Mucosa of stomach (tissue), 1 donor: ENCODE results near the gene SLC26A1.

Experiments
- H3K27me3 ChIP-seq: one replicate; pipeline ENCODE4 v1.7.0; 2013; ENCODE audit warnings: mild to moderate bottlenecking, low read length; ENCODE audit not compliant: control insufficient read depth, insufficient read depth
- H3K36me3 ChIP-seq: one replicate; pipeline ENCODE4 v1.7.0; 2013; ENCODE audit warnings: low read length; ENCODE audit not compliant: control insufficient read depth, insufficient read depth
- H3K4me1 ChIP-seq: one replicate; pipeline ENCODE4 v1.7.0; 2013; ENCODE audit warnings: mild to moderate bottlenecking, low read length; ENCODE audit not compliant: control insufficient read depth, insufficient read depth
- H3K4me3 ChIP-seq: one replicate; pipeline ENCODE4 v1.7.0; 2013; ENCODE audit warnings: low read length
- H3K9ac ChIP-seq: one replicate; pipeline ENCODE4 v1.7.0; 2013; ENCODE audit warnings: mild to moderate bottlenecking, low read length, moderate library complexity
- H3K9me3 ChIP-seq: one replicate; pipeline ENCODE4 v1.7.0; 2013; ENCODE audit warnings: mild to moderate bottlenecking, low read length, moderate library complexity; ENCODE audit not compliant: control insufficient read depth
- donor health status: Pancreatic carcinoma.

Gene SLC26A1

DNA sequence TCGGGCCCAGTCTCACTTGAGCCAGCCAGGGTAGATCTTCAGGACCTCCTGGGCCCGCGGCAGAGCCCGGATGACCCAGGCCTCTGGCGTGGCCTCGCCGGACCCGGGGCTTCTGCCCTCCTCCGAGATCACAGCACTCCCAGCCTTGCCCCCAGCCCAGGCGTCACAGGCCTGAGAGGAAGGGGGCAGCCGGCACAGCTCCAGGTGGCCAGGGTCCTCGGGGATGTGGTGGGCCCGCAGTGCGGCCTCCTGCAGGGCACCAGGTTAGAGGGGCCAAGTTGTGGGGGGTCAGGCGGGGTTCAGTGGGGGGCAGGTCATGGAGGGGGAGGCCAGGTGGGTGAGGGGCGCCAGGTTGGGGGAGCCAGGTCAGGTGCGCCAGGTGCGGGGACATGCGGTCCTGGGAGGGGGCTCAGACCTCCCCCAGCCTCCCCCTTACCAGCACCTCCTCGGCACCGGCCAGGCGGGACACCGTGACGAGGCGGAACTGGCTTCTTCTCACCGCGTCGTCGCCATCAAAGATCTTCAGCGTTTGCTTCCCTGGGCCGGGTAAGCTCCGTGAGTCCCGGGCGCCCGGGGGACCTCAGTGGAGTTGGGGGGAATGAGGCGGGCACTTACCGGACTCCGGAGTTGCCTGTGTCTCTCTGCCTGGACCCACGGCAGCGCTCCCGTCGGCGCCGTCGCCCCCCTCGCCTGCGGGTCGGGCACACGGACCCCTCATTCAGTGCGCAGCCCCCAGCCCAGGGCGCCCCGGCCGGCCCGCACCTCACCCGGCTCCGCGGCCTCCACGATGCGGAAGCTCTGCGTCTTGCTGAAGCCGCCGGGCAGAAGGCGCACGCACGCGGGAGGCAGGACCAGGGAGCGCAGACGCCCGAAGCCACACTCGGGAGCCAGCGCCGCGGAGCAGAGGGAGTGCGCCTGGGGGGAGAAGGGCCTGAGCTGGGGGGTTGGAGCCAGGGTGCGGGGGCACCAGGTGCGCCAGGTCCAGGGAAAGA, 25.8 kb downstream of the SLC26A1 start:
- Histone ChIP-seq H3K4me3 (no peak overlapping the region), H3K4me1 (peaks cover 46% of the 10 kb centered on the region), H3K9ac (no peak overlapping the region), H3K9me3 (no peaks in the 10 kb centered on the region), H3K36me3 (no peaks in the 10 kb centered on the region), H3K27me3 (no peaks in the 10 kb centered on the region)

DNA sequence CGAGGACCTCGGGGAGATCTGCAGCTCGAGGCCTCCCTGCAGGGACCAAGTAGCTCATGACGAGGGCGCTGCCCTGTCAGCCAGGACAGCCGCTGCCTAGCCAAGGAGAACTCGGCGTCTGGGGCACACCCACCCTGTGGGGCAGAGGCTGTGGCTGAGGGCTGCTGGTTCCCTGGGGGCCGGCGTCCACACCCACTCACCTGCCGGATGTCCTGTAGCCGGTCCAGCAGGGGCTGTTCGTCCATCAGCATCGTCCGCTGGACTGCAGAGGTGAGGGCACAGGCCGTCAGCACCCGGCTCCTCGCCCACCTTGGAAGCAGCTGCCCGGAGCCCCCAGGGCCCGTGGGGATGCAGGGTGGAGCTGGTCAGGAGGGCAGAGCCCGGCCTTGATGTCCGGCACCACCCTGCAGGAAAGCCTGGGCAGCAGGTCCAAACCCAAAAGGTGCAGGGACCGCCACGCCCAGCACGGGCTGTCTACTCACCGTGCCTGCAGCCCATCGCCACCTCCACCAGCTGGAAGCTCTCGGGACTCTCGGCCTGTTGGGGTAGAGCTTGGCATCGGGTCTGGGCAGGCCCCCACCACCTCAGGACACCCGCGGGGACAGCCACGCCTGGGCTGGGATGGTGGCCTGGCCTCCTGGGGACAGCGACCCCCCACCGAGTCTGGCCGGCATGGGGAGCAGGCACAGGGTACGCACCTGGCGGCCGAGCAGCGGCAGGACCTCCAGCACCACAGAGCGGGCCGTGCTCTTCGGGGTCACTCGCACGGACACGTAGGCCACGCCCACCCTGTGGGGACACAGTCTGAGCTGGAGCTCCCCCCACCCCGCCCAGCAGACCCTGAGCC, 26.7 kb downstream of the SLC26A1 start:
- Histone ChIP-seq H3K27me3 (no peaks in the 10 kb centered on the region), H3K9me3 (no peaks in the 10 kb centered on the region), H3K4me3 (no peak overlapping the region), H3K36me3 (no peaks in the 10 kb centered on the region), H3K9ac (no peak overlapping the region), H3K4me1 (peaks cover 41% of the 10 kb centered on the region)

DNA sequence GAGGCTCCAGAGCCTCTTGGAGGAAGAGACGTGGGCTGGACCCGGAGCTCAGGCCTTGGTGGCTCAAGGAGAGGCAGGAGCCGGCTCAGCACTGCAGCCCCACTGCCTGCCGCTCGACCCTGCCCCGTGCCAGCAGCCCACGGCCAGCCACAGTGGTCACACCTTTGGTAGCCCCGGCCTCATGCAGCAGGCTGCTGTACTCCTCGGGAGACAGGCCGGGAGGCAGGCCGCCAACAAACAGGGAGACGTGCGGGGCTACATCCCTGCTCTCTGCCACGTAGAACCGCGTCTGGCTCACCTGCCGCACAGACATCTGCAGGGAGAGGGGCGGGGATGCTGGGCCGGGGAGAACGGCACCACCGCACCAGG, 27.5 kb downstream of the SLC26A1 start:
- Histone ChIP-seq H3K36me3 (no peaks in the 10 kb centered on the region), H3K4me3 (no peak overlapping the region), H3K9ac (no peak overlapping the region), H3K4me1 (peaks cover 34% of the 10 kb centered on the region), H3K27me3 (no peaks in the 10 kb centered on the region), H3K9me3 (no peaks in the 10 kb centered on the region)

DNA sequence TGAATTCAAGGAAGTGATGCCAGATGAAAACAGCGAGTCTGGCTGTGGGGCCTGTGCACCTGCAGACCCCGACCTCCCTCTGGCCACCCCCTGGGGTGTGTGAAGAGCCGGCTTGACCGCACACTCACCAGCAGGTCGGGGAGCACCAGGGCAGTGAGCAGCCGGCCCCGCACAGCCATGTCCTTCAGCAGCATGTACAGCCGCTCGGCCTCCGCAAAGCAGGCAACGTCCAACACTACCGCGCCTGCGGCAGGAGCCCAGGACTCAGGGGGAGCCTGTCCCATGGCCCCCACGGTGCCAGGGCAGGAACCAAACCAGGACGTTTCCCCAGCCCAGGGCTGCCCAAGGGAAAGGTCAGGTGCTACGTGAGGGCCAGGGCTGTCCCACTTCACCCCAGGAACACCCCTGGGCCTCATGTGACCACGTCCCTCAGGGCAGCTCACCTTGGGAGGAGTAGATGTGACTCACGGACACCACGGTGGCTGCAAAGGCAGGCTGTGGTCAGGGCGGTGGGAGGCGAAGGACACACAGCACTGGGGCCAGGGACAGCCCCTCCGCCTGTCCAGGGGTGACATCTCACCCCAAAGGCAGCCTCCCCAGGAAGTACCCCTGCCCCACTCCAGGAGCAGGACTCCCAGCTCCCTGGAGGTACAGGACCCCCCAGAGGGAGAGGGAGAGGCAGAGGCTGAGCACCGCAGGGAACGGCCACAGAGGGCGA, 28.0 kb downstream of the SLC26A1 start:
- H3K36me3 ChIP-seq: peaks cover 3% of the 10 kb centered on the region
- no peak overlapping the region for H3K9ac ChIP-seq
- H3K27me3 ChIP-seq: no peaks in the 10 kb centered on the region
- H3K9me3 ChIP-seq: no peaks in the 10 kb centered on the region
- no peak overlapping the region for H3K4me3 ChIP-seq
- peaks cover 28% of the 10 kb centered on the region for H3K4me1 ChIP-seq

DNA sequence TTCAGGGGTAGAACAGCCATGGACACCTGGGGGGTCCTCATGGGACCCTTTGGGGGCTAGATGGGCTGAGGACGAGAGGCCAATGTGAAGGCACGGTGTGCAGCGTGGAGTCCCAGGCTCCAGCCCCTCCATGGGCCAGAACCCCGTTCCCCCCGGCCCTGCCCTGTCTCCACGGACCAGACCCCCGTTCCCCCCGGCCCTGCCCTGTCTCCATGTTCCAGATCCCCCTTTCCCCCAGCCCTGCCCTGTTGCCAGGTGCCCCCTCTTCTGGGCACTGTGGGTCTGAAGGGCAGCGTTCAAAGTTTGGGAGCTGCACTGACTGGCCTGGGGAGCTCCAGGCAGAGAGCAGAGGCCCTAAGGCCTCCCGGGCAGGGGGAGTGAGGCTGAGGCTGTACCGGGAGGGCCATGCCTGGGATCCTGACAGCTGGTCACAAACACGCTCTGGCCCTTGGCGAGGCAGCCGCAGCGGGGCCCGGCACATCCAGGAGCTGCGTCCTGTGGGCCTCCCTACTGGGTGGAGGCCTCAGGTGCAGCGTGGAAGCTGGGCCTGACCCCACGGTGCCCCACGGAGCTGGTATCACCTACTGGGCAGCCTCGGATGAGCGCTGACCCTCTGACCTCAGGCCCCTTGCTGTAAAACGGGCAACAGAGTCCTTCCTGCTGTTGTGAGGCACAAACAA, 28.7 kb downstream of the SLC26A1 start:
- H3K36me3 ChIP-seq: peaks cover 10% of the 10 kb centered on the region
- H3K4me3 ChIP-seq: no peak overlapping the region
- H3K9ac ChIP-seq: no peak overlapping the region
- no peaks in the 10 kb centered on the region for H3K9me3 ChIP-seq
- H3K27me3 ChIP-seq: no peaks in the 10 kb centered on the region
- H3K4me1 ChIP-seq: peaks cover 25% of the 10 kb centered on the region

DNA sequence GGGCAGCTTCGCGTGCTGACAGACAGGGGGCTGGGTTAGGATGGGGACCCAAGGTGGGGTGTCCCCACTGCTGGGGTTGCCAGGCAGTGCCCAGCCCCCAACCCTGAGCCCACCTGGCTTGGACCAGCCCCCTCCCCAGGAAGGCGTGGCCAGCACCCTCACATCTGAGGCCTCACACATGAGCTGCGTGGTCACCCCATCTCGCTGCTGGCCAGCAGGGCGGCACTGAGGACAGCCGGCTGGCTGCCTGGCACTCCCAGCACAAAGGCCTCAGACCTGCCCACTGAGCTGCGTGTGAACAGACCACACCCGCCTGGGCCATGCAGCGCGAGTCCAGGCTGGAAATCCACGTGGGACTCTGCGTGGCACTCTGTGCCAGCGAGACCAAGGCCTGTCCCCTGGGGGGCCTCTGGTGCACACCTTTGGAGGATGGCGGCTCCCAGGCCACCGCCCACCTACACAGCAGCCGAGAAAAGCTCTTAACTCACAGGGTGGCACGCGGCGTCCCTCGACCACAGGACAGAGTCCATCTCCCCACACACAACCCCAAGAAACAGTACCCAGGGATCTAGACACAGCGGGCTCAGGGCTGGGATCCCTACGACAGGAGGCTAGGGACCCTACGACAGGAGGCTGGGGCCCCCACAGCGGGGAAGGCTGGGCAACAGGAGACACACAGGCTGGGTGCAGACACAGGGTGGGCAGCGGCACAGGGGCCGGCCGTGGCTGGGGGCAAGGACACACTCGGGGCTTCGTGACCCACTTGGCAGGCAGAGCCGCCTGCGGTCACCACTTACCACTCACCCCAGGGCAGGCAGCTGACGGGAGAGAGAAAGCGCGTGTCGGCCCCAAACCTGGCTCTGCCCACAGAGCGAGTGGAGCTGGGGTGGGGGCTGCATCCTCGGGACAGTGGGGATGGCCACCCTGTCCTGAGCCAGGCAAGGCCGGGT, 29.7 kb downstream of the SLC26A1 start:
- no peak overlapping the region for H3K9ac ChIP-seq
- peaks cover 16% of the 10 kb centered on the region for H3K4me1 ChIP-seq
- H3K9me3 ChIP-seq: no peaks in the 10 kb centered on the region
- H3K4me3 ChIP-seq: no peak overlapping the region
- peaks cover 12% of the 10 kb centered on the region for H3K36me3 ChIP-seq
- no peaks in the 10 kb centered on the region for H3K27me3 ChIP-seq

DNA sequence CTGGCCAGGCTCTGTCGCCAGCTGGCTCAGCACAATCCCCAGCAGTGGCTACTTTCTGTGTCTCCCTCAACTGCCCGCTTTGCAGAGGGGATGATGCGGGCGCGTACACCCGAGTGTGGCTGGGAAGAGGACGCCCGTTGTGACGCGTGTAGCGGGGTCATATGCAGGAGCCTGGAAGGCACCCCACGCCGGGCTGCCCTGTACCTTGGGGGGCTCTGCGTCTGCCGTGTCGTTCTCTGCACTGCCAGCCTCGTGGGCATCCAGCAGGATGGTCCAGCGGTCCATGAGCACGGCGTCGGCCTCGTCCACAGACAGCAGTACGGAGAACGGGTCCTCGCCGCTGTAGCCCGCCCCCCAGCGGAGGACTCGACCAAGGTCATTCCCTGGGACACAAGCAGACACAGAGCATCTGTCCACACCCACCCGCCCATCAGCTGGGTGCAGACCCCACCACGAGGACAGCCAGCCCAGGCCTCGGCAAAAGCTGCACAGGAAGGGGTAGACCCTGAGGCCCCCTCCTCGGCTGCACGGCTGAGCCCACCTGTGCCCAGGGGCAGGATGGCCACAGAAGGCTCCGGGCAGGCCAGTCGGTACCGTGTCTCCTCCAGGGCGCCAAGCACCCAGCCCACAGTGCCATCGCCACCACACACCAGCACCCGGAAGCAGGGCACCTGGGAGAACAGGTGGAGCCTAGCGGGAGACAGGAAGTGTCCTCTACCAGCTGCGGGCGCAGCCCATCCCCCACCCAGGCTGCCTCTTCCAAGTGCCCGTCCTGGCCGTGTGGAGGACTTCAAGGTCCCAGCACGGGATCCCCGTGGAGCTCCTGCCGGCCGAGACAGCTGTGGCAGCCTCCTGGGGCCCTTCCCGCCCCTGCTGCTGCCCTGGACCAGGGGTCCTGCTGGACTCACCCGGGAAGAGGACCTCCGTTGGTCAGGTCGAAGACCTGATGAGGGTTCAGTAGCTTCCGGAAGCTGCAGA, 30.7 kb downstream of the SLC26A1 start:
- Histone ChIP-seq H3K9me3 (no peaks in the 10 kb centered on the region), H3K4me1 (peaks cover 12% of the 10 kb centered on the region), H3K36me3 (peaks cover 12% of the 10 kb centered on the region), H3K27me3 (no peaks in the 10 kb centered on the region), H3K9ac (no peak overlapping the region), H3K4me3 (no peak overlapping the region)

DNA sequence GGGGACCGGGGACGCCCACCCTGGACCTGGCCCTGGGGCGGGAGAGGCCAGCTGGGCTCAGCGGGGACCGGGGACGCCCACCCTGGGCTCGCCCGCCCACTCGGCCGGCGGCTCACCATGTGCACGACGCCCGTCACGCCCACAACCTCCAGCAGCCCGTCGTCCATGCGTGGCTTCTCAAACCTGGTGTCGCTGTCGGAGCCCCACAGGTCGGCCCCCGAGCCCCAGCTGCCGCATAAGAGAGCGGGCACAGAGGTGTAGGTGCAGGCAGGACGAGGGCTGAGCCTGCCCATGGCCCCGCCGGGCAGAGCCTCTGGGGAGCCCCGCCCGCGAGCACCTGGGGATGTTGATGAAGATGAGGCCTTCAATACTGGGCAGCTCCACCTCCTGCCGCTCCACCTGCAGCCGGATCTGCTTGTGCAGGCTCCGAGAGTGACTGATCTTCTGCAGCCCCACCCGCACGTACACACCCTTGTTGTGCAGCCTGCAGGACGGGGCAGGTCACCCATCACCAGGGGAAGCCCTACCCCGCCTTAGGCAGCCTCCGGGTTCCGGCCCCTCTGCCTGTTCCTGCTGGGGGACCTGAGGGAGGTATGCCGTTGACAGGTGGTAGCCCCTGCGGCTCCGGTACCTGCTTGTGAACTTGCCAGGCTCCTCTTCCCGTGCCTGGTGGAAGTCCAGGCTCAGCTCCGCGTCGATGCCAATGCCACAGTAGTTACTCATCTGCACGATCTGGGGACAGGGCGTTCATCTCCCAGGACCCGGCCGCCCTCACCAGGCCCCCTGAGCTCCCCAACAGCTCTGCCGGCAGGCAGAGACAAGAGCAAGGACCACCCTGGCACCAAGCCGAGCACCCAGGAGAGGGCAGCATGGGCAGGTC, 31.6 kb downstream of the SLC26A1 start:
- peaks cover 12% of the 10 kb centered on the region for H3K36me3 ChIP-seq
- no peak overlapping the region for H3K9ac ChIP-seq
- H3K27me3 ChIP-seq: no peaks in the 10 kb centered on the region
- peaks cover 12% of the 10 kb centered on the region for H3K4me1 ChIP-seq
- no peaks in the 10 kb centered on the region for H3K9me3 ChIP-seq
- no peak overlapping the region for H3K4me3 ChIP-seq

DNA sequence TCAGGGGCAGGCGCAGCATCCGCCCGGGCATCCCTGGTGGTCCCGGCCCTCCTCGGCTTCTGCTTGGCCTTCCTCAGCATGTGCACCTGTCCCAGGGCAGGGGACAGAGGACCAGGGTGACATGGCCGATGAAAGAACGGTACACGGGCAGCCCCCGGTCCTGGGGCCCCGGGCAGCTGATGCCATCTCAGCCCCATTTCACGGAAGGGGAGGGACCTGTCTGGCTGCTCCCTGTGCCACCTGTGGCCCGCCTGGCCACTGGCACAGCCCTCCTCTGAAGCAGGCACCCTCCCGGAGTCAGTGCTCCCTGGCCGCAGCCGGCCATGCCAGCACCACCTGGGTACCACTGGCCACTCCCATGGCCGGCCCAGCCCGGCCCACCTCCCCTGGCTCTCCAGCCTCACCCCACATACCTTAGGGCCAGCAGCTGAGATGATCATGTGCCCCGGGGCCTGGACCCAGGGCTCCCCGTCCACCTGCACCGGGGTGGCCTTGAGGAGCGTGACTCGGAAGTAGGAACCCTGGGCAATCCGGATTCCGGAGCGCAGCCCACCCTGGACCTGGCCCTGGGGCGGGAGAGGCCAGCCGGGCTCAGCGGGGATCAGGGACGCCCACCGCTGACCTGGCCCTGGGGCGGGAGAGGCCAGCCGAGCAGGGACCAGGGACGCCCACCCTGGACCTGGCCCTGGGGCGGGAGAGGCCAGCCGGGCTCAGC, 32.4 kb downstream of the SLC26A1 start:
- H3K4me3 ChIP-seq: no peak overlapping the region
- no peaks in the 10 kb centered on the region for H3K9me3 ChIP-seq
- H3K4me1 ChIP-seq: peaks cover 12% of the 10 kb centered on the region
- H3K27me3 ChIP-seq: no peaks in the 10 kb centered on the region
- H3K36me3 ChIP-seq: peaks cover 12% of the 10 kb centered on the region
- H3K9ac ChIP-seq: no peak overlapping the region
